OCI-LY7 (cell line): ENCODE data around the gene TOLLIP.

Source experiments
- CTCF ChIP-seq: fragments of 200-600 bp; sonication (generic); conservative IDR thresholded peaks from 2 replicates; pipeline ENCODE4 v1.5.1; 2014; ENCODE audit warnings: mild to moderate bottlenecking, antibody characterized with exemption, low read length, moderate library complexity, mixed read lengths
- EZH2phosphoT487 ChIP-seq: fragments of 200-600 bp; sonication (generic); IDR thresholded peaks from 2 replicates; pipeline ENCODE4 v1.6.1; 2018; ENCODE audit warnings: low read depth, borderline replicate concordance, mild to moderate bottlenecking, mixed run types, antibody characterized with exemption, low read length, moderate library complexity, mixed read lengths

GRCh38 chr11:1283091-1283511 is 26.3 kb downstream of the TOLLIP start:
- no peak for TF ChIP-seq CTCF
- TF ChIP-seq EZH2phosphoT487, result no peak
